Peyer's patch (tissue), 4 donors: ENCODE data around the gene NODAL. TPM values are rescaled to one million over a fixed set of nuclear protein-coding genes. Genes with fewer than 3 reads are reported as not detected.
"Not testable (repeated sequence)": the region's sequence is repeated elsewhere in the genome, so short reads cannot be mapped to it uniquely, and the experiment has no call there.

Experiments used
- DNase-seq, 3 donors: peaks; one replicate each; pipeline ENCODE4 v3.0.0-alpha.2; 2017 to 2019
- H3K27ac ChIP-seq, 4 donors: fragments of 200-600 bp; sonication (generic); one replicate each; pipeline ENCODE4 v1.5.1; 2016 to 2019
- H3K27me3 ChIP-seq, 2 donors: fragments of 200-600 bp; sonication (generic); one replicate each; pipeline ENCODE4 v1.5.1; 2019
- H3K36me3 ChIP-seq, 3 donors: fragments of 200-600 bp; sonication (generic); one replicate each; pipeline ENCODE4 v1.5.1; 2016 to 2019
- H3K4me1 ChIP-seq, 4 donors: fragments of 200-600 bp; sonication (generic); one replicate each; pipeline ENCODE4 v1.5.1; 2016 to 2019
- H3K4me3 ChIP-seq, 4 donors: fragments of 200-600 bp; sonication (generic); 1 replicate in 3 of 4; 2 replicates in 1 of 4; pipeline ENCODE4 v1.5.1; 2016 to 2019; ENCODE audit warnings: mild to moderate bottlenecking in 1 of 4
- H3K9me3 ChIP-seq, 4 donors: fragments of 200-600 bp; sonication (generic); one replicate each; pipeline ENCODE4 v1.5.1; 2016 to 2019; ENCODE audit warnings: mild to moderate bottlenecking in 1 of 4
- POLR2A ChIP-seq, 2 donors: fragments of 450-650 bp; IDR thresholded peaks; one replicate each; pipeline ENCODE4 v1.5.1; 2017; ENCODE audit warnings: antibody characterized with exemption in 2 of 2, mild to moderate bottlenecking in 2 of 2, moderate library complexity in 2 of 2
- total RNA-seq, 4 donors: library from RNA; depleted of rRNA; stranded (reverse); fragments of >200 nt; gene quantifications; one replicate each; pipeline ENCODE4 v1.1.0, GENCODE V29; 2016
- TF ChIP-seq, protein P1 (sequence below), 6 experiments: fragments of 450-650 bp in 4 of 6; fragments of 200-600 bp in 2 of 6; sonication (generic) in 1 of 6; IDR thresholded peaks; one replicate each; pipeline ENCODE4 v1.5.1; 2017 to 2019; ENCODE audit warnings: antibody characterized with exemption in 6 of 6, mild to moderate bottlenecking in 3 of 6, moderate library complexity in 1 of 6

NODAL gene
- total RNA-seq, result not detected

DNA sequence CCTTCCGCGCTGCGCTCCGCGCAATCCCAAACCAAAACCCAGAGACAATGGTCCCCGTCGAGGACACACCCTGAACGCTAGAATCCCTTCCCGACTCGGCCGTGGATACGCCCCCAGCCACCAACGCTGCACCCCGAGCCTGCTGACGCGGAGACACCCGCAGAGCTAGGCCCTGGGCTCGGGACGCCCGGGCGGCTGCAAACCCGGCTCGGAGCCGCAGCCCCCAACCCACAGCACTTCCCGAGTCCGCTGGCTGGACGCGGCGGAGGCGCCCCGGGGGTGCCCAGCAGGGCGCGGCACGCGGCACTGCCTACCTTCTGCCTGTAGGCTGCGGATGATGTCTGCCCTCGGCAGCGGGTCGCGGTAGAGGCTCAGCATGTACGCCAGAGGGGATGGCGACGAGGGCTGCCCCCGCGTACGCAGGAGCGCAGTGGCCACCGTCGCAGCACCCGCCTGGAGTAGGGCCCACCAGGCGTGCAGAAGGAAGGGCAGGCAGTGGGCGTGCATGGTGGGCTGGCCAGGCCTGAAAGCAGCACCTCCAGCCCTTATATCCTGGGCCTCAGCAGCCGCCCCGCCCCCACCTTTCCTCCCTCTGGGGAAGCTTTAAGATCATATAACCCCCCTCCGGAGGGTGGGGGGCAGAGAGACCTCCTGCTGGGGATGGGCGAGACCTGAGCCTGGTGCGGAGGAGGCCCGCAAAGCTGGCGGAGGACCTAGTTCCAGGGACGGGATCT, at the start of gene NODAL:
TSS of gene NODAL (minus strand) at position 521 of the 734 bp plus-strand sequence. CDS start at position 507, 14 bp downstream.
- Histone ChIP-seq H3K4me3 (peak within 1 kb of the TSS in 3 of 4 donors; percentile 22 to 35 (median 35)), H3K36me3 (no peaks in the 10 kb centered on the region), H3K9me3 (no peaks in the 10 kb centered on the region), H3K27me3 (peaks cover 0 to 14% of the 10 kb centered on the region in 2 donors), H3K4me1 (peaks cover 5 to 22% (median 13%) of the 10 kb centered on the region in 4 donors), H3K27ac (no peak within 1 kb of the TSS)
- no peak for DNase-seq
- TF ChIP-seq, protein P1, sequence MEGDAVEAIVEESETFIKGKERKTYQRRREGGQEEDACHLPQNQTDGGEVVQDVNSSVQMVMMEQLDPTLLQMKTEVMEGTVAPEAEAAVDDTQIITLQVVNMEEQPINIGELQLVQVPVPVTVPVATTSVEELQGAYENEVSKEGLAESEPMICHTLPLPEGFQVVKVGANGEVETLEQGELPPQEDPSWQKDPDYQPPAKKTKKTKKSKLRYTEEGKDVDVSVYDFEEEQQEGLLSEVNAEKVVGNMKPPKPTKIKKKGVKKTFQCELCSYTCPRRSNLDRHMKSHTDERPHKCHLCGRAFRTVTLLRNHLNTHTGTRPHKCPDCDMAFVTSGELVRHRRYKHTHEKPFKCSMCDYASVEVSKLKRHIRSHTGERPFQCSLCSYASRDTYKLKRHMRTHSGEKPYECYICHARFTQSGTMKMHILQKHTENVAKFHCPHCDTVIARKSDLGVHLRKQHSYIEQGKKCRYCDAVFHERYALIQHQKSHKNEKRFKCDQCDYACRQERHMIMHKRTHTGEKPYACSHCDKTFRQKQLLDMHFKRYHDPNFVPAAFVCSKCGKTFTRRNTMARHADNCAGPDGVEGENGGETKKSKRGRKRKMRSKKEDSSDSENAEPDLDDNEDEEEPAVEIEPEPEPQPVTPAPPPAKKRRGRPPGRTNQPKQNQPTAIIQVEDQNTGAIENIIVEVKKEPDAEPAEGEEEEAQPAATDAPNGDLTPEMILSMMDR (IDR thresholded peaks at IDR 0.05), result no peak
- TF ChIP-seq POLR2A (IDR thresholded peaks at IDR 0.05), result no peak

DNA sequence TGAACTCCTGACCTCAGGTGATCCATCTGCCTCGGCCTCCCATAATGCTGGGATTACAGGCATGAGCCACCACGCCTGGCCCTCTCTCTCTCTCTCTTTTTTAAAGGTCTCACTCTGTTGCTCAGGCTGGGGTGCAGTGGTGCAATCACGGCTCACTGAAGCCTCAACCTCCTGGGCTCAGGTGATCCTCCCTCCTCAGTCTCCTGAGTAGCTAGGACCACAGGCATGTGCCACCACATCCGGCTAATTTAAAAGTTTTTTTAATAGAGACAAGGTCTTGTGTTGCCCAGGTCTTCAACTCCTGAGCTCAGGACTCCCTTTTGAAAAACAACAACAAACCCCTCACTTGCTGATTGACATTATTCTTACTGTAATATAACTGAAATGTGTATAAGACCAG, 48.7 kb upstream of the NODAL start:
- TF ChIP-seq POLR2A (IDR thresholded peaks at IDR 0.05), result no peak
- TF ChIP-seq, protein P1 (IDR thresholded peaks at IDR 0.05), result no peak
- Histone ChIP-seq H3K27ac (peak overlapping the region in 1 of 4 donors; percentile 55), H3K4me3 (no peak overlapping the region), H3K36me3 (no peaks in the 10 kb centered on the region), H3K4me1 (peaks cover 0 to 8% (median 4%) of the 10 kb centered on the region in 4 donors), H3K9me3 (no peaks in the 10 kb centered on the region), H3K27me3 (no peaks in the 10 kb centered on the region)
- DNase-seq, result peak in 1 of 3 donors; percentile 51

DNA sequence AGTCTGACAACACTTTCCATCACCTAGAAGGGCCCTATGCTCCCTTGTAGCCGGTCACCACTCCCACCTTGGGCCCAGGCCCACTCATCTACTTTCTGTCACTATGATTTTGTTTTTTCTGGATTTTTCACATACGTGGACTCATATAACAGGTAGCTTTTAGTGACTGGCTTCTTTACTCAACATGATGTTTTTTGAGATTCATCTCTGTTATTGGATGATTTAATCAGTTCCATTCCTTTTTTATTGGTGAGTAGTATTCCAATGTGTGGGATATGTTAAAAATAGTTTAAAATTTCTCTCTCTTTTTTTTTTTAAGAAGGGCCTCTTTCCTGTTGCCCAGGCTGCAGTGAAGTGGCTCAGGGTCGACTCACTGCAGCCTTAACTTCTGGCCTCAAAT, 46.3 kb upstream of the NODAL start:
- no peak for TF ChIP-seq POLR2A (IDR thresholded peaks at IDR 0.05)
- TF ChIP-seq, protein P1 (IDR thresholded peaks at IDR 0.05), result no peak
- Histone ChIP-seq H3K9me3 (no peaks in the 10 kb centered on the region), H3K4me1 (peaks cover 0 to 10% (median 3%) of the 10 kb centered on the region in 4 donors), H3K27me3 (no peaks in the 10 kb centered on the region), H3K27ac (no peak overlapping the region), H3K36me3 (no peaks in the 10 kb centered on the region), H3K4me3 (no peak overlapping the region)
- DNase-seq, result no peak

DNA sequence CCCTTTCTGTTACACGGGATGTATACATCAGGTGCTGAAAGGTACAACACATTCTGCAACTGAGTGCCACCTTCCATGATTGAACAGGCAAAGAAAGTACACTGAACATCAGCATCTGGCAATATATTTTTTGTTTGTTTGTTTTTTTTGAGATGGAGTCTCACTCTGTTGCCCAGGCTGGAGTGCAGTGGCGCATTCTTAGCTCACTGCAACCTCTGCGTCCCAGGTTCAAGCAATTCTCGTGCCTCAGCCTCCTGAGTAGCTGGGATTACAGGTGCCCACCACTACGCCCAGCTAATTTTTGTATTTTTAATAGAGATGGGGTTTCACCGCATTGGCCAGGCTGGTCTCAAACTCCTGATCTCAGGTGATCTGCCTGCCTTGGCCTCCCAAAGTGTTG, 42.4 kb upstream of the NODAL start:
- peak overlapping the region in 2 of 4 donors; percentile 25 to 56 for H3K27ac ChIP-seq
- H3K27me3 ChIP-seq, H3K4me3 ChIP-seq, H3K9me3 ChIP-seq, H3K36me3 ChIP-seq, DNase-seq: not testable (repeated sequence)
- peaks cover 0 to 42% (median 16%) of the 10 kb centered on the region in 4 donors for H3K4me1 ChIP-seq

DNA sequence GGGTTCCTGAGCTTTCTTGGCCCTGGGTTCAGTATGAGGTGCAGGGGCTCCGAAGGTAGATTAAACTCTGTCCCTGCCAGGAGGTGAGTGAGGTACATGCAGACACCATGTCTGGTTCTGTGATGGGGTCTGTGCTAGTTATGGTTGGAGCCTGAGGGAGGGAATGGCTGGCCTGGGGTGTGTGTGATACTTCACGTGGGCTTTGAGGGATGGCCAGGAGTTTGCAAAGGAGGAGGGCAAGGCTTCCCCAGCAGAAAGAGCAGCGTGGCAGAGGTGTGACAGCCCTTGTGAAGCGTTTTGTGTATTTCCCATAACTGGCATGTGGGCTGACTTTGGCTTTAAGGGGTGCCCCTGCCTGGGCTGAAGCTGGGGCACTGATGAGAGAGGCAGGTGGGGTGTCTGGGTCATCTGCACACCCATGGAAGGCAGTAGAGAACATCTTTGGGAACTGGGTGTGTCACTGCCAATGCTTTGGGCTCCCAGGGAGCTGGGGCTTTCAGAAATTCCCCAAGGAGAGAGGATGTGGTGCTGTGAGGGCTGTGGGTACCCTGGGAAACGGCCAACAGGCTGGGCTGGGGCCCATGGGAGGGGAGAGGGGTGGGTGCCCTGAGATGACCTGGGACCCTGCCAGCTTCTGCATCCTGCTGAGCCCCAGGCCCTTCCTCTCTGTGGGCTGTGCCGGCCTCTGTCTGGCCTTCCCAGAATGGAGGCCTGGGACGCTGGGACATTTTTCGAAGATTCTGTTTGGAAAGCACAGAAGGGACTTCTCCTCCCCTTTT, 41.7 kb upstream of the NODAL start:
- TF ChIP-seq POLR2A (IDR thresholded peaks at IDR 0.05), result no peak
- TF ChIP-seq, protein P1 (IDR thresholded peaks at IDR 0.05), result no peak
- Histone ChIP-seq H3K27me3 (no peaks in the 10 kb centered on the region), H3K27ac (peak overlapping the region in 3 of 4 donors; percentile 25 to 56 (median 43)), H3K9me3 (no peaks in the 10 kb centered on the region), H3K36me3 (no peaks in the 10 kb centered on the region), H3K4me1 (peaks cover 0 to 46% (median 20%) of the 10 kb centered on the region in 4 donors), H3K4me3 (no peak overlapping the region)
- no peak for DNase-seq
